HepG2 (cell line): ENCODE measurements around the gene IZUMO4. TPM values are rescaled to one million over a fixed set of nuclear protein-coding genes. Genes with fewer than 3 reads are reported as not detected.
A peak's percentile ranks its signal among the peaks of the same experiment; 100 is the strongest.

Experiments used
- ATAC-seq: fragments of 200-7000 bp; cut with Tn5 transposase; 3 replicates; pipeline ENCODE4 v1.9.1; 2020; ENCODE audit warnings: mild to moderate bottlenecking, moderate library complexity
- BruUV-seq: library from RNA; stranded (reverse); fragments of 400-500 nt; replicated peaks from 2 replicates; lab custom pipeline; 2021; lab: Mats Ljungman, UMichigan
- CTCF ChIA-PET: fragments of 300-600 bp; formaldehyde crosslinking; extraction: SDS; loops from one replicate; lab custom pipeline; 2021; ENCODE audit warnings: low total read pairs, inconsistent platforms, low intra/inter-chr PET ratio; lab: Yijun Ruan, JAX
- POLR2A ChIA-PET: fragments of 350-600 bp; sonication (Branson Sonifier 250); formaldehyde crosslinking; loops from one replicate; lab custom pipeline; 2020; ENCODE audit warnings: antibody characterized with exemption, inconsistent platforms; lab: Yijun Ruan, JAX
- DNase-seq: peaks from one replicate; pipeline ENCODE4 v3.0.0-alpha.2; 2015; ENCODE audit warnings: low spot score
- FAIRE-seq: peaks from 3 replicates; lab custom pipeline; 2011; peaks lifted over from hg19 to GRCh38; lab: Jason Lieb, UNC
- H2AFZ ChIP-seq: one replicate; pipeline ENCODE4 v1.6.1; 2011; ENCODE audit warnings: low read length, inconsistent platforms
- H3K27ac ChIP-seq: fragments of 300-600 bp; 3 replicates; pipeline ENCODE4 v1.8.0; 2011; ENCODE audit warnings: mixed run types, mild to moderate bottlenecking, mixed read lengths, low read length, inconsistent platforms; ENCODE audit not compliant: insufficient read depth; ENCODE audit errors: extremely low read length
- H3K27me3 ChIP-seq, 2 experiments: fragments of 200-600 bp in 1 of 2; 2 replicates in 1 of 2; 3 replicates in 1 of 2; pipeline versions ENCODE4 v1.6.0 to v1.8.0; 2011; ENCODE audit warnings: low read length in 2 of 2, mild to moderate bottlenecking in 2 of 2, moderate library complexity in 2 of 2, inconsistent platforms in 1 of 2; ENCODE audit not compliant: insufficient read depth in 2 of 2, control insufficient read depth in 1 of 2
- H3K36me3 ChIP-seq, 2 experiments: fragments of 200-600 bp in 1 of 2; replicated peaks in 1 of 2; 2 replicates in 1 of 2; 3 replicates in 1 of 2; pipeline versions ENCODE4 v1.5.1 to v1.8.0; 2011; ENCODE audit warnings: low read length in 2 of 2, inconsistent platforms in 1 of 2; ENCODE audit not compliant: insufficient read depth in 2 of 2, control insufficient read depth in 1 of 2
- H3K4me1 ChIP-seq: 2 replicates; pipeline ENCODE4 v1.5.1; 2012; ENCODE audit warnings: low read length, inconsistent platforms; ENCODE audit not compliant: insufficient read depth
- H3K4me2 ChIP-seq: 2 replicates; pipeline ENCODE4 v1.6.0; 2011; ENCODE audit warnings: low read depth, low read length, inconsistent platforms
- H3K4me3 ChIP-seq, 3 experiments: fragments of 200-600 bp in 1 of 3; sonication (generic), shearing (Covaris generic) in 1 of 3; replicated peaks in 1 of 3; 2 replicates each; pipeline ENCODE4 v1.5.1; 2011 to 2016; ENCODE audit warnings: low read length in 3 of 3, inconsistent platforms in 2 of 3, low read depth in 2 of 3, mild to moderate bottlenecking in 2 of 3, control low read depth in 1 of 3, mixed read lengths in 1 of 3; ENCODE audit not compliant: insufficient read depth in 1 of 3
- H3K79me2 ChIP-seq: one replicate; pipeline ENCODE4 v1.6.1; 2011; ENCODE audit warnings: low read length, inconsistent platforms; ENCODE audit not compliant: insufficient read depth
- H3K9ac ChIP-seq: 2 replicates; pipeline ENCODE4 v1.6.0; 2011; ENCODE audit warnings: mild to moderate bottlenecking, low read depth, low read length, inconsistent platforms; ENCODE audit not compliant: insufficient read depth
- H3K9me3 ChIP-seq: 2 replicates; pipeline ENCODE4 v1.5.1; 2012; ENCODE audit warnings: mild to moderate bottlenecking, low read length
- H4K20me1 ChIP-seq: 2 replicates; pipeline ENCODE4 v1.6.0; 2011; ENCODE audit warnings: inconsistent platforms, mild to moderate bottlenecking, low read length, moderate library complexity; ENCODE audit not compliant: insufficient read depth
- AGO2 ChIP-seq: fragments of 200-400 bp; formaldehyde crosslinking; optimal IDR thresholded peaks from 2 replicates; pipeline ENCODE3; 2017; ENCODE audit warnings: mild to moderate bottlenecking, low read depth, low read length, moderate library complexity
- POLR2A ChIP-seq, 2 experiments: IDR thresholded peaks; 2 replicates each; pipeline ENCODE4 v1.6.1; 2011; ENCODE audit warnings: low read depth in 2 of 2, low read length in 2 of 2, mild to moderate bottlenecking in 1 of 2, moderate library complexity in 1 of 2; ENCODE audit not compliant: insufficient read depth in 1 of 2
- RBM22 ChIP-seq: fragments of 200-400 bp; formaldehyde crosslinking; optimal IDR thresholded peaks from 2 replicates; pipeline ENCODE3; 2017; ENCODE audit warnings: mild to moderate bottlenecking, low read length, moderate library complexity
- ZNF557 ChIP-seq: sonication (generic); formaldehyde crosslinking; IDR thresholded peaks from 2 replicates; pipeline ENCODE4 v1.4.0; 2020; ENCODE audit warnings: missing genetic modification reagents
- WGBS: methylation state at CpG from one replicate; pipeline ENCODE4 v1.1.6; 2017; ENCODE audit warnings: low lambda C conversion rate; 5-methylcytosine and 5-hydroxymethylcytosine counted together
- in situ Hi-C: cut with HindIII; loops from 2 replicates; pipeline ENCODE4 v1.10.0; 2017; ENCODE audit warnings: low pct_unique_long_range_greater_than_20kb; ENCODE audit not compliant: extremely low pct_ligation_motif_present
- intact Hi-C: fragments of 100-400 bp; cut with micrococcal nuclease; formaldehyde crosslinking; loops from one replicate; pipeline ENCODE4 v1.10.0; 2022; ENCODE audit not compliant: unreplicated experiment
- polyA plus RNA-seq, 8 experiments: library from polyadenylated mRNA; depleted of rRNA in 3 of 8; stranded (reverse) in 7 of 8; unstranded in 1 of 8; fragments of >200 nt; fragmentation: Illumina TruSeq in 4 of 8; extraction: Trizol in 4 of 8; gene quantifications; 2 replicates each; pipeline versions ENCODE4 v1.2.1 to v1.2.3, GENCODE V29; 2011 to 2016; ENCODE audit warnings: low read depth in 4 of 8, missing spikeins in 1 of 8, mixed read lengths in 1 of 8; ENCODE audit not compliant: insufficient read depth in 1 of 8
- total RNA-seq, 5 experiments: library from RNA; depleted of rRNA; stranded (reverse); fragments of >200 nt; fragmentation: Illumina TruSeq; extraction: Trizol; gene quantifications; 2 replicates each; pipeline ENCODE4 v1.2.3, GENCODE V29; 2016; ENCODE audit warnings: low read depth in 1 of 5

Gene IZUMO4
- total and polyA plus RNA-seq, 2 of the 13 experiments (the other 11 are each of a cell fraction or from before 2014, with no cell fraction given): 0.77 to 3.9 TPM

GRCh38 chr19:2138061-2138728 lies 41.5 kb downstream of the IZUMO4 start:
- H3K27ac ChIP-seq: no peak overlapping the region
- ATAC-seq (no peak), DNase-seq (no peak), FAIRE-seq (no peak)
- H4K20me1 ChIP-seq: peaks cover 4% of the 10 kb centered on the region
- BruUV-seq: no TSS peak
- no peak overlapping the region for H2AFZ ChIP-seq
- H3K79me2 ChIP-seq: peaks cover 36% of the 10 kb centered on the region
- CTCF ChIA-PET: interaction anchor here (0.6 kb wide), 1 partner anchor 602 kb away, joined by 3 read pairs; no protein-coding TSS in a partner anchor
- no peak overlapping the region for H3K9ac ChIP-seq
- H3K9me3 ChIP-seq: no peaks in the 10 kb centered on the region
- in situ Hi-C loops (no loop called here), intact Hi-C loops (no loop called here)
- WGBS: 96% methylated on average over 20 of the region's 23 CpGs
- no peak overlapping the region for H3K4me3 ChIP-seq
- H3K4me2 ChIP-seq: no peak overlapping the region
- H3K4me1 ChIP-seq: no peaks in the 10 kb centered on the region
- no peaks in the 10 kb centered on the region for H3K27me3 ChIP-seq
- peaks cover 15 to 41% of the 10 kb centered on the region in 2 experiments for H3K36me3 ChIP-seq
- TF ChIP-seq ZNF557 (CRISPR knock-in tag) (no peak), AGO2 (peak; percentile 68)
- POLR2A ChIA-PET: interaction anchor here (0.6 to 1.3 kb wide), 2 partner anchors 14 to 28 kb away, joined by 3 to 5 read pairs; partner anchors contain the start of gene AP3D1

GRCh38 chr19:2139385-2140137 lies 42.8 kb downstream of the IZUMO4 start:
- TF ChIP-seq RBM22 (peak; percentile 84), AGO2 (peak; percentile 54), POLR2A (IDR thresholded peaks at IDR 0.05; ENCODE audit: insufficient read depth in 1 of 2, low read depth in 2 of 2, low read length in 2 of 2) (no peak)
- Histone ChIP-seq H3K4me3 (no peak overlapping the region), H3K4me1 (no peaks in the 10 kb centered on the region), H3K27me3 (no peaks in the 10 kb centered on the region), H3K9ac (no peak overlapping the region), H3K4me2 (no peak overlapping the region), H3K27ac (no peak overlapping the region), H4K20me1 (peaks cover 8% of the 10 kb centered on the region), H3K9me3 (no peaks in the 10 kb centered on the region), H3K79me2 (peaks cover 46% of the 10 kb centered on the region), H2AFZ (no peak overlapping the region), H3K36me3 (peaks cover 16 to 39% of the 10 kb centered on the region in 2 experiments)
- in situ Hi-C loops (no loop called here), intact Hi-C loops (no loop called here)
- no TSS peak for BruUV-seq
- DNase-seq (no peak), FAIRE-seq (no peak), ATAC-seq (no peak)
- POLR2A ChIA-PET: no interaction called here
- 97% methylated on average over 10 of the region's 22 CpGs for WGBS
- CTCF ChIA-PET: no interaction called here
